Activated naive CD4-positive, alpha-beta T cell treated with anti-CD3 and anti-CD28 coated beads, Interleukin-2, amount 50 U/mL, for 24 hours (primary cell): ENCODE results near the gene CAMSAP1.

Experiments used
- H3K27ac Mint-ChIP-seq: one replicate; pipeline ENCODE4 v1.8.0; 2021; ENCODE audit warnings: mild to moderate bottlenecking, mixed read lengths
- H3K27me3 Mint-ChIP-seq: one replicate; pipeline ENCODE4 v1.8.0; 2021; ENCODE audit warnings: mixed read lengths
- H3K36me3 Mint-ChIP-seq: one replicate; pipeline ENCODE4 v1.8.0; 2021; ENCODE audit warnings: mixed read lengths
- H3K4me1 Mint-ChIP-seq: one replicate; pipeline ENCODE4 v1.8.0; 2021; ENCODE audit warnings: mixed read lengths
- H3K4me3 Mint-ChIP-seq: one replicate; pipeline ENCODE4 v1.8.0; 2021; ENCODE audit warnings: mild to moderate bottlenecking, mixed read lengths
- H3K9me3 Mint-ChIP-seq: one replicate; pipeline ENCODE4 v1.8.0; 2021; ENCODE audit warnings: mixed read lengths

The CAMSAP1 gene

DNA sequence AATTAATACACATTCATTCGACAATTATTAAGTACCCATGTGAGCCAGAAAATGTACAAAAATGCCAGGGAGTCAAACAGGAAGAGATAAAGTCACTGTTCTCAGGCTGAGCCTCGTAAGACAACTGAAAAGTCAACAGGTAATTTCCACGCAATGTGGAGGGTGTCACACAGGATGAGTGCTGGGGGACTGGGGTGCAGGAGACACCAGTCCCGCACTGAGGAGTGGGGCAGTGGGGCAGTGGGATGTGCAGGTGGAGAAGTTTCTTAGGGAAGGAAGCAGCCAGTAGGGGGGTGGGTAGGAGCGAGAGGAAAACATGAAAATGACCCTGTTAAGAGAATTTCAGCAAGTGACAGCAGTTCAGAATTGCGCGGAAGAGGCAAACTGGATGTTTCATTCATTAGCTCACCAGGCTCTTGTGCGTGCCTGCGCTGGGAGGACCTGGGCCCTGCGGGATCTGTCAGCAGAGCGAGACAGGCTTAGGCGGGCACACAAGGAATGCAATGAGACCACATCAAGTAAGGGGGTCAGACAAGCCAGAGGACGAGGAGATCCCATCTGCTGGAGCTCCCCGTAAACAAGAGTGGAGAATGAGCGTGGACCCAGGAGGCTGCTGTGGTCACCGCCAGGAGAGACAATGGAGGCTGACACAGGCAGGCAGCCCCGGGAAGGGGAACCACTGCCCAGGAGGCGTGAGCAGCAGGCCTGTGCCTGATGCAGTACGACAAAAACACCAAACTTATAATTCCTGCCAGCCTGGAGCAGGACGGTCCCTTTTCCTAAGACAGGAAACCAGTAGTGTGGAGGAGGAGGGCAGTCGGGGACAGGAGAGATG lies 21.0 kb downstream of the CAMSAP1 start:
- H3K4me1 Mint-ChIP-seq = peaks cover 77% of the 10 kb centered on the region

DNA sequence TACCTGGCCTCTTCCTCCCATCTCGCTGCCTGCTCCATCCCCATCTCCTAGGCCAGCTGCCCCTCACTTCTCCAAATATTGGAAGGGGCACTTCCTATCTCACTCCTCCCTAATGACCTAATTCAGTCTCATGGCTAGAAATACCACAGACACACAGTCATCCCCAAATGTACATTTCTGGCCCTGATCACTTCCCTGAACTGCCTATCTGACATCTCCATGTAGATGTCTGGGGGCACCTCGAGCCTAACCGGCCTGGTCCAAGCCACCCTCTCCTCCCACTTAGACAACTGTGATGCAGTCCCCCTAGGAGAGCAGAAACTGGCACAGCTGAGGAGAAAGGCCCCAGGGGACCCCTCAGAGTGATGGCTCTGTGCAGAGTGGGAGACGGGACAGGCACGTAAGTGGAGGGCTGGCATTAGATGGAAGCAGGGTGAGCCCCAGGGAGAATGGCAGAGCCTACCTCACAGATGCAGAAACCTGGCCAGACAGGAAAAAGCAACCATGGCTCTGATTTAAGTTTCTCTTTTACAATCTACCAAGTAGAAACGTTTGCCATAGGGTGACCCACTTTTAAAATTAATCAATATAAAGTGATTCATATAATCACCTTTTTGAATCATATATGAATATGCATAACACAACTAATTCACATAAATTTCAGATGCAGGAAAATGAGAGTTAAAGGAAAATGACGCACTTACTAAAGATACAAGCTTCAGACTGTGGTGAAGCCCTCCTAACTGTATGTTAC lies 22.1 kb downstream of the CAMSAP1 start:
- Mint-ChIP-seq H3K4me1 (peaks cover 67% of the 10 kb centered on the region), H3K4me3 (peak overlapping the region; percentile 11), H3K9me3 (no peaks in the 10 kb centered on the region)

More for the DNA sequence above, 21.0 kb downstream of the CAMSAP1 start:
- Mint-ChIP-seq H3K27ac (peak overlapping the region; percentile 79), H3K36me3 (no peaks in the 10 kb centered on the region), H3K9me3 (no peaks in the 10 kb centered on the region), H3K27me3 (no peaks in the 10 kb centered on the region), H3K4me3 (peak overlapping the region; percentile 82)

DNA sequence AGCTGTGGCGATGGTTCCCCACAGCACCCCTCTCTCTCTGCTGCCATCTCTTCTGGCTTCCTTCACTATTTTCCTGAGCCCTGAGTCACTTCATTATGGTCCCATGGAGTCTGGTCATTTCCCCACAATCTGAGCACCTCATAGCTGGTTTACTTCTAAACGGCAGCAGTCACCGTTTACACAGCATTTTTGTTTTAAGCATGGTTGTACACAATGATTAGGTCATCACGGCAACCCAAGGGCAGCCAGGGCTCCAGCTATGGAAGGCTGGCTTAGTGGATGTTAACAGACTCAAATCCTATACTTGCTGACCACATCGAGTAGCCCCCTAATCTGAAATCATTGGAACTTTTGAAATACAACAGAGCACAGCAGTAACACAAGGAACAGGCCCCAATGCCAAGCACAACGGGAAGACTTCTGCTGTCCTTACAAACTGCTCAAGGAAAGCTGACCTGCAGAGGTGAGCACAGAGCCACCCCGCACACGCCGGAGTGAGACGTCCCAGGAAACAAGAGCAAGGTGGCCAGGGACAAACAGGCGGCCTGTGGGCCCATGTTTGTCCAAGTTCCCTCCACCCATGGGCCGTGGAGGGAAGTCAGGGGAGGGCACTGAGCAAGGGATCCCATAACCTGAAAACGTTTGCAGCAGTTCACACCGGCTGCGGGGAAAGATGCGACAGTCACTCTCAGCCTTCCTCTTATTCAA lies 22.9 kb downstream of the CAMSAP1 start:
- Mint-ChIP-seq H3K27ac (no peak overlapping the region), H3K36me3 (peaks cover 1% of the 10 kb centered on the region), H3K27me3 (no peaks in the 10 kb centered on the region), H3K4me3 (no peak overlapping the region), H3K4me1 (peaks cover 66% of the 10 kb centered on the region), H3K9me3 (no peaks in the 10 kb centered on the region)

More for the DNA sequence above, 22.1 kb downstream of the CAMSAP1 start:
- Mint-ChIP-seq H3K36me3 (no peaks in the 10 kb centered on the region), H3K27ac (peak overlapping the region; percentile 46), H3K27me3 (no peaks in the 10 kb centered on the region)

DNA sequence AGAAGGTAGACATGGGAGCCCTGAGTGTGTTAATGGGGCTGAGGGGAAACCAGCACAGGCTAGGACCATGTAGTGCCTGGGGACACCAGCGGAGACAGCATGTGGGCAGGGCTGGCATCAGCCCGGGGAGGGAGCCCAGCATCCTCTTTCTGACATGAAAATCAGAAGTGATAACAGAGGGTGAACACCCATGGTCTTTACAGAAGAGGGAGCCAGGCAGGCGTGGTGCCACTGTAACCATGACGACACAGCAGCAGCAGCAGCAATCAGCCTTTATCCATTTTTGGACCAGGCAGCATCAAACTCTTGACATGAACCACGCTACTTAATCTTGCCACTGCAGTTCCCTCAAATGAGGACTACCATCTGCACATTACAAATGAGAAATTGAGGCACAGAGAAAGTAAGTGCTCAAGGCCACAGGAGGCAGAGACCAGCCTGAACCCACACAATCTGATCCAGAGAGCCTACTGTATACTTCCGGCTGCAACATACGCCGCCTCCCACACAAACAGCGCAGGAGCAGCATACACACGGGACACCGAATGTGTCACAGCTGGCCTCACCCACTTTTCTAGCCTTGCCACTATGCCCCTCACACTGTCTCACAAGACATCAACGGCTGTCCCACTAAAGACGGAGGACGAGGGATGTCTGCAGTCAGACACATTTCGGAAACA lies 23.8 kb downstream of the CAMSAP1 start:
- H3K36me3 Mint-ChIP-seq = peaks cover 3% of the 10 kb centered on the region
- no peak overlapping the region for H3K4me3 Mint-ChIP-seq
- no peak overlapping the region for H3K27ac Mint-ChIP-seq
- no peaks in the 10 kb centered on the region for H3K9me3 Mint-ChIP-seq
- H3K4me1 Mint-ChIP-seq = peaks cover 63% of the 10 kb centered on the region
- H3K27me3 Mint-ChIP-seq = no peaks in the 10 kb centered on the region

DNA sequence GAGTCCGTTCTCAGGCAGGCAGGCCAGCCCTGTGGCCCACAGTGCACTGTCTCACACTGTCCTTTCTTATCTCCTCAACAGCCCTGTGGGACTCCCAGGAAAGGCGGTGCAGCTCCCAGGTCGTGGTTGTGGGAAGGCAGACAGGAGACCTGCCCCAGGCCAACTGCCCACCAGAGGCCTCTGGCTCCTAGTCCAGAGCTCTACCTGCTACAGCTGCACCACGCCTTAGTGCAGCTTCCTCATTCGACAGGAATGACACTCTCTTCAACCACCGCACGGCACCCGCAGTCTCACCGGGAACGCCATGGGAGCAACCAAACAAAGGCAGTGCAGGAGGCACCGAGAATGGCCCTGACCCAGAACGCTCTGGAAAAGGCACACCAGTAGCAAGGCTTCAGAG lies 25.3 kb downstream of the CAMSAP1 start:
- H3K36me3 Mint-ChIP-seq = peaks cover 4% of the 10 kb centered on the region
- no peaks in the 10 kb centered on the region for H3K27me3 Mint-ChIP-seq
- H3K4me3 Mint-ChIP-seq = no peak overlapping the region
- H3K9me3 Mint-ChIP-seq = no peaks in the 10 kb centered on the region
- peaks cover 58% of the 10 kb centered on the region for H3K4me1 Mint-ChIP-seq
- H3K27ac Mint-ChIP-seq = no peak overlapping the region

DNA sequence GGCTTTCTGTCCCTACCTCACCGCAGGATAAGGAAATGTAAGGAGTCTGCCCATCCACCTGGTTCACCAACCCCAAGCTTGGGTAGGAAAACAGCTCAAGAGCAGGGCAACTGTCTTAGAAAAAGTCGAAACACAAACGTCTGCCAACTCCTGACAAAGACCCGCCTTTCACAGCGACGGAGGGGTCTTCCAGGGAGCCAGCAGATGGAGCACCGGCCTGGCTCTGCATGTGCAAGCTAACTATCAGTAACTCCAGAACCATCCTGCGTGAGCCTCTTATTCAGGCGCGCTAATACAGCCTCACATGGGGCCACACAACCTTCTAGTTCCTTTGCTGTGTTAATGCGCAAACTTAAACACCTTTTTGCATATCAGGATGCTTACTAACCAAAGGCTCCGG lies 26.9 kb downstream of the CAMSAP1 start:
- Mint-ChIP-seq H3K4me1 (peaks cover 52% of the 10 kb centered on the region), H3K27ac (no peak overlapping the region), H3K36me3 (peaks cover 9% of the 10 kb centered on the region), H3K9me3 (no peaks in the 10 kb centered on the region), H3K4me3 (no peak overlapping the region), H3K27me3 (no peaks in the 10 kb centered on the region)

DNA sequence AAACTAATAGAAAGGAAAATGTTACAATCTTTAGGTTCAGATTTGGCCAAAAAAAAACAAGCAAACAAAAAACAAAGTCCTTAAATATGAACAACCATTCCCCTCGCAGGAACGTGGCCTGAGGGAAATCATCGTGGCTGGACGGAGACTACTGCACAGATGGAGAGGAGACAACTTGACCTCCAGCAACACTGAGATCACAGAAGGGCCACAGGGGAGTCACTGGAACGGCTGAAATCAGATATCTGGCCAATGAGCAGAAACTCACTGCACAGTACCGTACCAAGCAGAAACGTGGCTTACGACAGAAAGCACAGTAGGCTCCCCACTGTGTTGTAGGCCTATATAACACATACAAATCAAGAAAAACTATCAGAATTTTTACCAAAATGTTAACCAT lies 27.7 kb downstream of the CAMSAP1 start:
- H3K27me3 Mint-ChIP-seq = no peaks in the 10 kb centered on the region
- H3K4me1 Mint-ChIP-seq = peaks cover 54% of the 10 kb centered on the region
- no peak overlapping the region for H3K27ac Mint-ChIP-seq
- peaks cover 9% of the 10 kb centered on the region for H3K36me3 Mint-ChIP-seq
- no peaks in the 10 kb centered on the region for H3K9me3 Mint-ChIP-seq
- no peak overlapping the region for H3K4me3 Mint-ChIP-seq

DNA sequence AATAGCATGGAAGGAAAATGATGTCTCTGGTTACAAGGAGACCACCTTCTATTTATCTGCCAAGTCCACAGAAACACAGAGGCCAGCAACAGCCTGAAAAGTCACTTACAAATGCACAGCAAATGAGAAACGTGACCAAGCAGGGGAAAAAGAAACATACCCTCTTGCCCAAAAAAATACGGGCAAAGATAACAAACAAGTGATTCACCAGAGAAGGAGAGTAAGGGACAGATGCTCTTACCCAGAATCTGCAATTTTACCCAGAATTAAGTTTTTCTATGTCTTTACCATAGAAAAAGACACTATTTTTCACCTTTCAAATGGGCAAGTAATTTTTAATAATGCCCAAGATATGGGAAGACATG lies 28.1 kb downstream of the CAMSAP1 start:
- H3K4me1 Mint-ChIP-seq = peaks cover 50% of the 10 kb centered on the region
- H3K27me3 Mint-ChIP-seq = no peaks in the 10 kb centered on the region
- no peaks in the 10 kb centered on the region for H3K9me3 Mint-ChIP-seq
- peaks cover 9% of the 10 kb centered on the region for H3K36me3 Mint-ChIP-seq
- no peak overlapping the region for H3K27ac Mint-ChIP-seq
- no peak overlapping the region for H3K4me3 Mint-ChIP-seq

DNA sequence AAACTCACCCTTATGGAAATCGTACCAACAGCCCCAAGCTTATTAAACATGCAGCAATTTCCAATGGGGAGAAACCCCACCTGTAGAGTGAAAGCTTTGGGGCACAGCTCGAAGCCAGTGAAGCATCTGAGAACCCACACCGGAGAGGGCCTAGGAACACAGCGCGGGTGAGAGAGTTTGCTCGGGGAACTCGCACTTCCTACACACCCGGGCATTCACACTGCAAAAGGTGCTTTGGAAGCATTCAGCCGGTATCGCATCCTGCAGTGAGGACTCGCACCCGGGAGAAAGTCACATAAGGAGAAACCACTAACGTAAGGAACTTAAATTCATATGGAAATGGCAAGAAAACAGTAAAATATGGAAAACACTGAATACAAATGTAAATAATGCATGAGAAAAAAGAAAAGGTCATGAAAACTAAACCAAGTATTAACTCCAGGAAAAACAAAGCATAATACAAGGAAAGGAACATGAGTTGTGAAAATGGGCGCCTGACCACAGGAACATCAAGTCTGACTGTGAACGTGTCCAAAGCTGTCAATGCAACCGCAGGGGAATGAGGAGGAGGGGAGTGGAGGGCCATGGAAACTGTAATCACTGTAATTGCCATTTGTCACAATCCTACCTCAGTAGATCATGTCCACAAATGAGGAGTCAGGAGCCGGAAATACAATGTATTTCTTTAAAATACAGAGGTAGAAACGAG lies 28.7 kb downstream of the CAMSAP1 start:
- Mint-ChIP-seq H3K9me3 (no peaks in the 10 kb centered on the region), H3K36me3 (peaks cover 9% of the 10 kb centered on the region), H3K27me3 (no peaks in the 10 kb centered on the region), H3K4me1 (peaks cover 49% of the 10 kb centered on the region), H3K27ac (no peak overlapping the region), H3K4me3 (no peak overlapping the region)

DNA sequence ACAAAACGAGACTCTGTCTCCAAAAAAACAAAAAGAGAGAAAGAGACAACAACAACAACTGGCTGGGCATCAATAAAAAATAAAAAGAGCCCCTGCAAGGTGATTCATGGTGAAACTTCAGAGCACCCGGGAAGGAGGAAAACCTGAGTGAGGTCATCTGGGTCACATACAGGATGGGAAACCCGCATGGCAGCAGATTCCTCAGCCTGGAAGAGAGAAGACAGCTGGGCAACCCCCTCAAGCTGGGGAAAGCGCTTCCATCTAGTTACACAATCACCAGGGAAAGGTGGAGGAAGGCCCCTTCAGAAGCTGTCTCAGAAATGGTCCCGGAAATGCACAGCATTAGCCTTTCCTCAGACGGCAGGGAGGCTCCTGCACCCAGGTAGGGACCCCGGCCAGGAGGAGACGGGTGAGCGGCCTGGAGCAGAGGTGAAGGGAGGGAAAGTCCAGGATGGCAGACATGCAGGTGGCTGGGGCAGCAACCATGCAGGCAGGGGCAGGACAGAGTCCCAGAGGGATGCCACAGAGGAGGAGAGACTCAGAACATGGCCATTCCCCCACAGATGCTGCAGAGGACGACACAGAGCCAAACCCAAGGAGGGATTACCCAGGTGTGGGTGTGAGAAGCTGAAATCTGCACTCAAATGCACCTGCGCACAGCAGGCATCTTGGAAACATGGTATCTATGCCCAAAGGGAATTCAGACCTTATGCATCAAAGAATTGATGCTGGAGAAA lies 29.4 kb downstream of the CAMSAP1 start:
- H3K36me3 Mint-ChIP-seq = peaks cover 9% of the 10 kb centered on the region
- peak overlapping the region; percentile 23 for H3K27ac Mint-ChIP-seq
- H3K4me3 Mint-ChIP-seq = no peak overlapping the region
- H3K9me3 Mint-ChIP-seq = no peaks in the 10 kb centered on the region
- no peaks in the 10 kb centered on the region for H3K27me3 Mint-ChIP-seq
- peaks cover 47% of the 10 kb centered on the region for H3K4me1 Mint-ChIP-seq

DNA sequence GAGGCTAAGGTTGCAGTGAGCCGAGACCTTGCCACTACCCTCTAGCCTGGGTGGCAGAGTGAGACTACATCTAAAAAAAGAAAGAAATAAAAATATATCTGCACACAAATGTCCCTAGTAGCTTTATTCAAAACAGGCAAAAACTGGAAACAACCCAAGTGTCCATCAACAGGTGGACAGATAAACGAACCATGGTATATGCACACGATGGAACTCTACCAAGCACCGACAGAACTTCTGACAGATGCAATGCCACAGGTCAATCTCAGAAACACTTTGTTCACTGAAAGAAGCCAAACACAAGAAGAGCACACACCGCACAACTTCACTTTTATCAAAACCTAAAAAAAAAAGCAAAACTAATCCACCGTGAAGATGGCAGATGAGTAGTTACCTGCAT lies 30.4 kb downstream of the CAMSAP1 start:
- no peak overlapping the region for H3K27ac Mint-ChIP-seq
- H3K4me3 Mint-ChIP-seq = no peak overlapping the region
- no peaks in the 10 kb centered on the region for H3K9me3 Mint-ChIP-seq
- H3K27me3 Mint-ChIP-seq = no peaks in the 10 kb centered on the region
- peaks cover 53% of the 10 kb centered on the region for H3K4me1 Mint-ChIP-seq
- peaks cover 9% of the 10 kb centered on the region for H3K36me3 Mint-ChIP-seq

DNA sequence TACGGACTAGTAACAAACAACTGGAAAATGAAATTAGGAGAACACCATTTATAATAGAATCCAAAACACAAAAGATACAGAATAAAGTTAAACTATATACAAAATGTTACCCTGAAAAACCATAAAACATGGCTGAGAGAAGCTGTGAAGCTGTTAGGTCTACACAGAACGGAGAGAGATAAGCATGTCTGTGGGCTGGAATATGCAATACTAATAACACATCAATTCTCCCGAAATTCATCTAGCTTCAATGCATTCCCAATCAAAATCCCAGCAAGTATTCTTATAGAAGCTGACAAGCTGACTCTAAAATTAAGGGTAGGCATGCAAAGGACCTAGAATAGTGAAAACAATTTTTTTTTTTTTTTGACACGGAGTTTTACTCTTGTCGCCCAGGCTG lies 32.5 kb downstream of the CAMSAP1 start:
- peaks cover 53% of the 10 kb centered on the region for H3K4me1 Mint-ChIP-seq
- H3K4me3 Mint-ChIP-seq = no peak overlapping the region
- H3K36me3 Mint-ChIP-seq = peaks cover 9% of the 10 kb centered on the region
- no peak overlapping the region for H3K27ac Mint-ChIP-seq
- H3K27me3 Mint-ChIP-seq = no peaks in the 10 kb centered on the region
- H3K9me3 Mint-ChIP-seq = no peaks in the 10 kb centered on the region

DNA sequence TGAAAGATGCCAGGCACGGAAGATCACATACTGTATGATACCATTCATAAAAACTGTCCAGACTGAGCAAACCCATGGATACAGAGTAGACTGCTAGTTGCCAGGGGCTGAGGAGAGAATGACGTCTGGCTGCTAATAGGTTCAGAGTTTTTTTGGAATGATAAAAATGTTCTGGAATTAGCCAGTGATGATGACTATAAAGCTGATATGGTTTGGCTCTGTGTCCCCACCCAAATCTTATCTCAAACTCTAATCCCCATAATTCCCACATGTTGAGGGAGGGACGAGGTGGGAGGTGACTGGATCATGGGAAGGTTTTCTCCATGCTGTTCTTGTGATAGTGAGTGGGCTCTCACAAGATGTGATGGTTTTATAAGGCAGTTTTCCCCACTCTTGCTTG lies 37.4 kb downstream of the CAMSAP1 start:
- Mint-ChIP-seq H3K27ac (no peak overlapping the region), H3K9me3 (no peaks in the 10 kb centered on the region), H3K27me3 (no peaks in the 10 kb centered on the region), H3K4me3 (no peak overlapping the region), H3K4me1 (peaks cover 41% of the 10 kb centered on the region), H3K36me3 (peaks cover 2% of the 10 kb centered on the region)

DNA sequence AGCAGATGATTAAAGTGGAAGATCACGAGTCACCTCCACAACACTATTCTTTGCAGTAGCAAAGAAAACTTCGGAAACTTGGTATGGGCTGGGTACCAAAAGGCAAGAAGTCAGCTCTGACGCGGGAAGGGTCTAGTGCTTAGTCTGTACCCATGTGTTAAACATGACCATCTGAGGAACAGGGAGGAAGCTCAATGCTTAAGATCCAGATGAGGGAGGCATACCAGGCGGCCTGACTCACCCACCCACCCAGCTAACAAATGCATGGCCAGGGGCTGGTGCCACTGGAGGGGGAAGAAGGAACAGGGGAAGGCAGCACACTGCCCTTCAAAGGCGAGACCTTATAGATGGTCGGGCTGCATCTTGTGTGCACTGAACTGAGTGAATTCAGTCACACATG lies 41.8 kb downstream of the CAMSAP1 start:
- Mint-ChIP-seq H3K27me3 (no peaks in the 10 kb centered on the region), H3K9me3 (no peaks in the 10 kb centered on the region), H3K36me3 (peaks cover 6% of the 10 kb centered on the region), H3K4me1 (peaks cover 36% of the 10 kb centered on the region), H3K27ac (no peak overlapping the region), H3K4me3 (no peak overlapping the region)
